Measurements from ENCODE around the gene ZSWIM8. TPM values are rescaled to one million over a fixed set of nuclear protein-coding genes. Genes with fewer than 3 reads are reported as not detected.

The ZSWIM8 gene
- total and polyA plus RNA-seq, 2 of the 8 experiments (the other 6 are each of a cell fraction or from before 2014, with no cell fraction given), result 44.7 to 99.7 TPM

DNA sequence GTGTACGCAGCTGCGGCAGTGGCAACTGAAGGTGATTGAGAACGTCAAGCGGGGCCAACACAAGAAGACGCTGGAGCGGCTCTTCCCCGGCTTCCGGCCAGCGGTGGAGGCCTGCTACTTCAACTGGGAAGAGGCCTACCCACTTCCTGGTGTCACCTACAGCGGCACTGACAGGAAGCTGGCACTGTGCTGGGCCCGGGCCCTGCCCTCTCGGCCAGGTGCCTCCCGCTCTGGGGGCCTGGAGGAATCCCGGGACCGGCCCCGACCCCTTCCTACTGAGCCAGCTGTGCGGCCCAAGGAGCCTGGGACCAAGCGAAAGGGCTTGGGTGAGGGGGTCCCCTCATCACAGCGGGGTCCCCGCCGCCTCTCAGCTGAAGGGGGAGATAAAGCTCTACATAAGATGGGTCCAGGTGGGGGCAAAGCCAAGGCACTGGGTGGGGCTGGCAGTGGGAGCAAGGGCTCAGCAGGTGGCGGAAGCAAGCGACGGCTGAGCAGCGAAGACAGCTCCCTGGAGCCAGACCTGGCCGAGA, 6.5 kb downstream of the ZSWIM8 start:
- H2BK20ac ChIP-seq (ENCODE audit: low read length), result no peak overlapping the region

More for the DNA sequence above, 6.5 kb downstream of the ZSWIM8 start:
- Histone ChIP-seq H4K20me1 (replicated peaks in 1 of 2; ENCODE audit: control insufficient read depth in 1 of 2, insufficient read depth in 2 of 2, low read length in 2 of 2) (peaks cover 0 to 7% of the 10 kb centered on the region in 2 experiments), H2AK5ac (ENCODE audit: low read depth, low read length) (no peak overlapping the region), H4K5ac (ENCODE audit: insufficient read length, low read depth, low read length) (no peak overlapping the region), H3K4me2 (ENCODE audit: insufficient read depth in 1 of 2, low read depth in 2 of 2, low read length in 2 of 2) (no peak overlapping the region), H3K79me1 (ENCODE audit: low read depth, low read length) (no peaks in the 10 kb centered on the region), H2BK120ac (replicated peaks; ENCODE audit: low read depth, low read length) (no peak overlapping the region), H3K79me2 (ENCODE audit: control insufficient read depth in 1 of 2, insufficient read depth in 2 of 2, low read length in 2 of 2) (peaks cover 0 to 4% of the 10 kb centered on the region in 2 experiments; a peak in 1 of 4 replicates), H2BK15ac (ENCODE audit: low read length) (no peak overlapping the region), H3K4me3 (ENCODE audit: extremely low read depth in 1 of 4, insufficient read depth in 2 of 4, low read depth in 3 of 4, low read length in 4 of 4) (no peak overlapping the region), H3K18ac (ENCODE audit: extremely low read depth, low read length) (no peak overlapping the region), H3K9me3 (ENCODE audit: insufficient read depth in 2 of 2, low read depth in 1 of 2, low read length in 1 of 2) (no peaks in the 10 kb centered on the region), H2BK12ac (ENCODE audit: low read depth, low read length) (no peak overlapping the region), H4K8ac (ENCODE audit: extremely low read depth, insufficient read depth, low read length) (no peak overlapping the region), H3K4ac (replicated peaks; ENCODE audit: insufficient read length, low read depth, low read length) (no peak overlapping the region), H3K56ac (replicated peaks; ENCODE audit: insufficient read length, low read depth, low read length) (no peak overlapping the region), H3K9ac (replicated peaks in 1 of 4; ENCODE audit: extremely low read depth in 1 of 4, low read depth in 3 of 4, low read length in 3 of 4) (no peak overlapping the region), H2BK5ac (ENCODE audit: low read depth, low read length) (no peak overlapping the region), H3K27me3 (replicated peaks in 1 of 4; ENCODE audit: control insufficient read depth in 3 of 4, extremely low read depth in 1 of 4, insufficient read depth in 3 of 4, low read length in 3 of 4) (no peaks in the 10 kb centered on the region), H4K91ac (replicated peaks; ENCODE audit: insufficient read length, low read length) (no peak overlapping the region), H3K14ac (ENCODE audit: insufficient read length) (no peak overlapping the region), H3K27ac (ENCODE audit: low read depth, low read length) (no peak overlapping the region), H3K23me2 (ENCODE audit: low read depth, low read length) (0 out of 2 replicates have a peak, but pooled peaks cover 6% of the 10 kb centered on the region), H2AFZ (ENCODE audit: low read length) (no peak overlapping the region), H3K23ac (ENCODE audit: insufficient read length) (no peak overlapping the region), H3K4me1 (replicated peaks in 1 of 4; ENCODE audit: control insufficient read depth in 3 of 4, insufficient read depth in 4 of 4, low read length in 3 of 4) (no peaks in the 10 kb centered on the region), H3K36me3 (ENCODE audit: control insufficient read depth in 2 of 4, insufficient read depth in 4 of 4, low read length in 3 of 4) (peaks cover 8 to 31% (median 20%) of the 10 kb centered on the region in 4 experiments; a peak in 7 of 8 replicates)
- POLR2A ChIA-PET (ENCODE audit: partially characterized antibody), result interaction anchor here (0.6 to 12.1 kb wide), 5 partner anchors 9 to 50 kb away, joined by 3 to 137 read pairs (median 3); partner anchors contain the start of gene NDST2
- DNase-seq (ENCODE audit: low read depth in 1 of 2, low spot score in 2 of 2) (no peak), FAIRE-seq (no peak)
- TF ChIP-seq KDM1A (IDR thresholded peaks at IDR 0.05; ENCODE audit: borderline replicate concordance, low read length), result no peak
- TF ChIP-seq NRF1 (IDR thresholded peaks at IDR 0.05; ENCODE audit: low read depth, low read length), result no peak
- no peak for TF ChIP-seq CBX8 (IDR thresholded peaks at IDR 0.05; ENCODE audit: borderline replicate concordance, low read depth, low read length)
- no peak for TF ChIP-seq CREB1 (IDR thresholded peaks at IDR 0.05)
- TF ChIP-seq SUZ12 (IDR thresholded peaks at IDR 0.05; ENCODE audit: low read length), result no peak
- no peak for TF ChIP-seq SIX5 (IDR thresholded peaks at IDR 0.05; ENCODE audit: low read depth, low read length)
- WGBS, 2 experiments (ENCODE audit: extremely low coverage in 1 of 2, insufficient coverage in 1 of 2, insufficient read length in 1 of 2, insufficient replicate concordance in 2 of 2, low coverage in 1 of 2, low lambda C conversion rate in 2 of 2, missing lambda C conversion rate in 1 of 2), result 92% methylated on average over 26 of the region's 26 CpGs; no CpG with 5 or more reads in 1 of the 2 experiments
- CTCF ChIA-PET (ENCODE audit: partially characterized antibody), result interaction anchor here (1.8 kb wide), 1 partner anchor 16 kb away, joined by 4 read pairs; no protein-coding TSS in a partner anchor
